Astrocyte (in vitro differentiated cells and primary cell): ENCODE measurements around the gene ECM1. TPM values are rescaled to one million over a fixed set of nuclear protein-coding genes. Genes with fewer than 3 reads are reported as not detected.

Experiments used
- DNase-seq: peaks from one replicate; pipeline ENCODE4 v3.0.0-alpha.2; 2010; ENCODE audit warnings: low read depth
- FAIRE-seq: peaks from 2 replicates; lab custom pipeline; 2011; peaks lifted over from hg19 to GRCh38; lab: Jason Lieb, UNC
- H2AFZ ChIP-seq: 2 replicates; pipeline ENCODE4 v1.6.0; 2012; ENCODE audit warnings: low read depth, low read length, inconsistent platforms
- H3K27ac ChIP-seq: 2 replicates; pipeline ENCODE4 v1.5.1; 2011; ENCODE audit warnings: low read depth, low read length, inconsistent platforms
- H3K27me3 ChIP-seq: 2 replicates; pipeline ENCODE4 v1.6.0; 2011; ENCODE audit warnings: low read length, inconsistent platforms; ENCODE audit not compliant: insufficient read depth
- H3K36me3 ChIP-seq: 2 replicates; pipeline ENCODE4 v1.5.1; 2011; ENCODE audit warnings: low read length, inconsistent platforms; ENCODE audit not compliant: insufficient read depth
- H3K4me1 ChIP-seq: 2 replicates; pipeline ENCODE4 v1.5.1; 2011; ENCODE audit warnings: low read length, inconsistent platforms; ENCODE audit not compliant: insufficient read depth
- H3K4me2 ChIP-seq: 2 replicates; pipeline ENCODE4 v1.6.0; 2012; ENCODE audit warnings: low read length, inconsistent platforms
- H3K4me3 ChIP-seq: 2 replicates; pipeline ENCODE4 v1.5.1; 2011; ENCODE audit warnings: low read depth, mild to moderate bottlenecking, low read length, inconsistent platforms; ENCODE audit not compliant: insufficient read depth
- H3K79me2 ChIP-seq: 2 replicates; pipeline ENCODE4 v1.6.0; 2012; ENCODE audit warnings: mild to moderate bottlenecking, low read length, inconsistent platforms; ENCODE audit not compliant: insufficient read depth
- H3K9ac ChIP-seq: 2 replicates; pipeline ENCODE4 v1.6.0; 2012; ENCODE audit warnings: mild to moderate bottlenecking, low read length, inconsistent platforms
- H3K9me3 ChIP-seq: 2 replicates; pipeline ENCODE4 v1.5.1; 2012; ENCODE audit warnings: low read depth, mild to moderate bottlenecking, low read length, inconsistent platforms; ENCODE audit not compliant: insufficient read depth
- H4K20me1 ChIP-seq: 2 replicates; pipeline ENCODE4 v1.6.0; 2012; ENCODE audit warnings: low read length, inconsistent platforms; ENCODE audit not compliant: insufficient read depth
- H3K27ac Mint-ChIP-seq: one replicate; pipeline ENCODE4 v1.8.0; 2021; ENCODE audit warnings: mild to moderate bottlenecking, mixed read lengths; ENCODE audit not compliant: unreplicated experiment
- H3K27me3 Mint-ChIP-seq: one replicate; pipeline ENCODE4 v1.8.0; 2021; ENCODE audit warnings: low read depth, mixed read lengths; ENCODE audit not compliant: unreplicated experiment
- H3K36me3 Mint-ChIP-seq: one replicate; pipeline ENCODE4 v1.8.0; 2021; ENCODE audit warnings: low read depth, mixed read lengths; ENCODE audit not compliant: unreplicated experiment
- H3K4me1 Mint-ChIP-seq: one replicate; pipeline ENCODE4 v1.8.0; 2021; ENCODE audit warnings: low read depth, mixed read lengths; ENCODE audit not compliant: unreplicated experiment
- H3K4me3 Mint-ChIP-seq: one replicate; pipeline ENCODE4 v1.8.0; 2021; ENCODE audit warnings: mild to moderate bottlenecking, moderate library complexity, mixed read lengths; ENCODE audit not compliant: unreplicated experiment
- H3K9me3 Mint-ChIP-seq: one replicate; pipeline ENCODE4 v1.8.0; 2021; ENCODE audit warnings: mild to moderate bottlenecking, mixed read lengths; ENCODE audit not compliant: unreplicated experiment
- EZH2 ChIP-seq: IDR thresholded peaks from 2 replicates; pipeline ENCODE4 v1.6.1; 2012; ENCODE audit warnings: mild to moderate bottlenecking, low read length, inconsistent platforms; ENCODE audit not compliant: insufficient read depth
- total RNA-seq: library from RNA; stranded (reverse); gene quantifications from 2 replicates; pipeline ENCODE4 v1.2.1, GENCODE V29; 2021
- TF ChIP-seq, protein P1 (sequence below): IDR thresholded peaks from 2 replicates; pipeline ENCODE4 v1.5.1; 2011; ENCODE audit warnings: low read depth, mild to moderate bottlenecking, inconsistent platforms, low read length, moderate library complexity; ENCODE audit not compliant: insufficient read depth

Gene ECM1
- total RNA-seq, 1 donor from 2014 or later: 26.0 TPM

DNA sequence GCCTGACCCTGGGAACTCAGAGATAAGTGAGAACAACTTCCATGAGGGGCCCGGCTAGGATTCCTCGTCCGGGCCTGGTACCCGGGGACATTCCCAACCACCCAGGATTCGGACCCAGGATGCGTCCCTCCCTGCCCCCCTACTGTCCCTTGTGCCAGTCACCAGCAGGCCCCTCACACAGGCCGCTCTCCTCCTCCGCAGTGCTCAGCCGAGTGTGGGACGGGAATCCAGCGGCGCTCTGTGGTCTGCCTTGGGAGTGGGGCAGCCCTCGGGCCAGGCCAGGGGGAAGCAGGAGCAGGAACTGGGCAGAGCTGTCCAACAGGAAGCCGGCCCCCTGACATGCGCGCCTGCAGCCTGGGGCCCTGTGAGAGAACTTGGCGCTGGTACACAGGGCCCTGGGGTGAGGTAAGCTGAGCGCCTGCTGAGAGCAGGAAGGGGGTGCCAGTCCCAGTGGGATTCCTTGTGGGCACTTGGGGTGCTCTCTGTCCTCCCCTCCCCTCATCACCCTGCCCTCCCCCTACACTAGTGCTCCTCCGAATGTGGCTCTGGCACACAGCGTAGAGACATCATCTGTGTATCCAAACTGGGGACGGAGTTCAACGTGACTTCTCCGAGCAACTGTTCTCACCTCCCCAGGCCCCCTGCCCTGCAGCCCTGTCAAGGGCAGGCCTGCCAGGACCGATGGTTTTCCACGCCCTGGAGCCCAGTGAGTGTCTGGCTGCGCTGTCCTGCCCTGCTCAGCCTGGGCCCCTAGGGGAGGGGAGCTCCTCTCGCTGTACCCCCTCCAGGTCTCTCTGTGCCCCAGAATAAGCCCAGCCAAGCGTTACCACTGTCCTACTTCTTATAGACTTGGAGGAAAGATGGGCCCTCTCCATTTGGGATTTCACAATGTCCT lies 51.1 kb downstream of the ECM1 start:
- Histone ChIP-seq H3K4me3 (no peak overlapping the region), H3K27ac (no peak overlapping the region), H3K36me3 (no peaks in the 10 kb centered on the region), H4K20me1 (peaks cover 24% of the 10 kb centered on the region), H3K79me2 (peaks cover 32% of the 10 kb centered on the region), H3K27me3 (no peaks in the 10 kb centered on the region), H3K4me2 (no peak overlapping the region), H3K9ac (no peak overlapping the region), H3K9me3 (no peaks in the 10 kb centered on the region), H2AFZ (no peak overlapping the region), H3K4me1 (peaks cover 34% of the 10 kb centered on the region)
- no peak for TF ChIP-seq EZH2
- TF ChIP-seq, protein P1, sequence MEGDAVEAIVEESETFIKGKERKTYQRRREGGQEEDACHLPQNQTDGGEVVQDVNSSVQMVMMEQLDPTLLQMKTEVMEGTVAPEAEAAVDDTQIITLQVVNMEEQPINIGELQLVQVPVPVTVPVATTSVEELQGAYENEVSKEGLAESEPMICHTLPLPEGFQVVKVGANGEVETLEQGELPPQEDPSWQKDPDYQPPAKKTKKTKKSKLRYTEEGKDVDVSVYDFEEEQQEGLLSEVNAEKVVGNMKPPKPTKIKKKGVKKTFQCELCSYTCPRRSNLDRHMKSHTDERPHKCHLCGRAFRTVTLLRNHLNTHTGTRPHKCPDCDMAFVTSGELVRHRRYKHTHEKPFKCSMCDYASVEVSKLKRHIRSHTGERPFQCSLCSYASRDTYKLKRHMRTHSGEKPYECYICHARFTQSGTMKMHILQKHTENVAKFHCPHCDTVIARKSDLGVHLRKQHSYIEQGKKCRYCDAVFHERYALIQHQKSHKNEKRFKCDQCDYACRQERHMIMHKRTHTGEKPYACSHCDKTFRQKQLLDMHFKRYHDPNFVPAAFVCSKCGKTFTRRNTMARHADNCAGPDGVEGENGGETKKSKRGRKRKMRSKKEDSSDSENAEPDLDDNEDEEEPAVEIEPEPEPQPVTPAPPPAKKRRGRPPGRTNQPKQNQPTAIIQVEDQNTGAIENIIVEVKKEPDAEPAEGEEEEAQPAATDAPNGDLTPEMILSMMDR: no peak
- no peak overlapping the region for H3K4me3 Mint-ChIP-seq
- FAIRE-seq (no peak), DNase-seq (no peak)
- H3K27me3 Mint-ChIP-seq: no peaks in the 10 kb centered on the region
- no peaks in the 10 kb centered on the region for H3K9me3 Mint-ChIP-seq
- peak overlapping the region; percentile 47 for H3K27ac Mint-ChIP-seq
- peaks cover 28% of the 10 kb centered on the region for H3K4me1 Mint-ChIP-seq
- H3K36me3 Mint-ChIP-seq: peaks cover 2% of the 10 kb centered on the region

DNA sequence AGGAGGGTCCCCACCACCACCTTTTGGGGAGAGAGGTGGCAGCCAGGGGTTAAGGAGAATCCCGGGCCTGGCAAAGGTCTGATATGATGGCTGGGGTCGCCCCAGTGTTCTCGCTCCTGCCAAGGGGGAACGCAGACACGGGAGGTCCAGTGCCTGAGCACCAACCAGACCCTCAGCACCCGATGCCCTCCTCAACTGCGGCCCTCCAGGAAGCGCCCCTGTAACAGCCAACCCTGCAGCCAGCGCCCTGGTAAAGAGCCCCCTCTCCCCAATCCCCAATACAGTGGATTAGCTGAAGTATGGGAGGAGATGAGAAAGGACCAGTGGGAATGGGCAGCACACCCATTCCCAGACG lies 51.7 kb downstream of the ECM1 start:
- TF ChIP-seq, protein P1: no peak
- TF ChIP-seq EZH2: no peak
- Histone ChIP-seq H3K4me1 (peaks cover 38% of the 10 kb centered on the region), H4K20me1 (peaks cover 24% of the 10 kb centered on the region), H3K4me3 (no peak overlapping the region), H3K27me3 (no peaks in the 10 kb centered on the region), H3K79me2 (peaks cover 35% of the 10 kb centered on the region), H2AFZ (no peak overlapping the region), H3K9me3 (no peaks in the 10 kb centered on the region), H3K9ac (no peak overlapping the region), H3K36me3 (no peaks in the 10 kb centered on the region), H3K27ac (no peak overlapping the region), H3K4me2 (no peak overlapping the region)
- Mint-ChIP-seq H3K27me3 (no peaks in the 10 kb centered on the region), H3K9me3 (no peaks in the 10 kb centered on the region), H3K4me3 (no peak overlapping the region), H3K36me3 (peaks cover 2% of the 10 kb centered on the region), H3K4me1 (peaks cover 34% of the 10 kb centered on the region), H3K27ac (peak overlapping the region; percentile 100)
- FAIRE-seq (no peak), DNase-seq (no peak)

DNA sequence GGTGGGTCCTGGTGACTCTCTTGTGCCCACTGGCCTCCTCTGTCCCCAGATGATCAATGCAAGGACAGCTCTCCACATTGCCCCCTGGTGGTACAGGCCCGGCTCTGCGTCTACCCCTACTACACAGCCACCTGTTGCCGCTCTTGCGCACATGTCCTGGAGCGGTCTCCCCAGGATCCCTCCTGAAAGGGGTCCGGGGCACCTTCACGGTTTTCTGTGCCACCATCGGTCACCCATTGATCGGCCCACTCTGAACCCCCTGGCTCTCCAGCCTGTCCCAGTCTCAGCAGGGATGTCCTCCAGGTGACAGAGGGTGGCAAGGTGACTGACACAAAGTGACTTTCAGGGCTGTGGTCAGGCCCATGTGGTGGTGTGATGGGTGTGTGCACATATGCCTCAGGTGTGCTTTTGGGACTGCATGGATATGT lies 52.1 kb downstream of the ECM1 start:
- Mint-ChIP-seq H3K4me1 (peaks cover 38% of the 10 kb centered on the region), H3K27me3 (no peaks in the 10 kb centered on the region), H3K9me3 (no peaks in the 10 kb centered on the region), H3K36me3 (peaks cover 2% of the 10 kb centered on the region), H3K4me3 (no peak overlapping the region), H3K27ac (peak overlapping the region; percentile 100)
- Histone ChIP-seq H3K4me1 (peaks cover 42% of the 10 kb centered on the region), H3K9ac (peak overlapping the region; percentile 99), H3K9me3 (no peaks in the 10 kb centered on the region), H2AFZ (no peak overlapping the region), H3K4me3 (no peak overlapping the region), H4K20me1 (peaks cover 24% of the 10 kb centered on the region), H3K27ac (no peak overlapping the region), H3K4me2 (peak overlapping the region; percentile 96), H3K27me3 (no peaks in the 10 kb centered on the region), H3K79me2 (peaks cover 39% of the 10 kb centered on the region), H3K36me3 (no peaks in the 10 kb centered on the region)
- FAIRE-seq: no peak
- TF ChIP-seq, protein P1: peak; percentile 87
- TF ChIP-seq EZH2: no peak
- no peak for DNase-seq
